Body of pancreas (tissue), 4 donors: ENCODE data around the gene ATP11A. TPM values are rescaled to one million over a fixed set of nuclear protein-coding genes. Genes with fewer than 3 reads are reported as not detected.

Source experiments
- ATAC-seq: fragments of 150-250 bp; one replicate; pipeline ENCODE4 v1.9.1; 2016
- DNase-seq, 4 donors: peaks; one replicate each; pipeline ENCODE4 v3.0.0-alpha.2; 2019
- H3K27ac ChIP-seq, 4 donors: fragments of 200-600 bp; sonication (generic); 1 replicate in 3 of 4; 2 replicates in 1 of 4; pipeline versions ENCODE4 v1.5.1 to v1.6.1; 2016 to 2019; ENCODE audit warnings: mild to moderate bottlenecking in 1 of 4, mixed read lengths in 1 of 4, moderate library complexity in 1 of 4
- H3K27me3 ChIP-seq, 2 donors: fragments of 200-600 bp; sonication (generic); one replicate each; pipeline ENCODE4 v1.6.0; 2016; ENCODE audit warnings: mild to moderate bottlenecking in 1 of 2
- H3K36me3 ChIP-seq, 2 donors: fragments of 200-600 bp; sonication (generic); replicated peaks in 1 of 2; 2 replicates each; pipeline ENCODE4 v1.5.1; 2016; ENCODE audit warnings: low read depth in 2 of 2; ENCODE audit not compliant: insufficient read depth in 1 of 2
- H3K4me1 ChIP-seq: fragments of 200-600 bp; sonication (generic); one replicate; pipeline ENCODE4 v1.6.0; 2016
- H3K4me3 ChIP-seq, 2 donors: fragments of 200-600 bp; sonication (generic); 1 replicate in 1 of 2; 2 replicates in 1 of 2; pipeline ENCODE4 v1.5.1; 2016 to 2019
- H3K9me3 ChIP-seq, 3 donors: fragments of 200-600 bp; sonication (generic); 1 replicate in 2 of 3; 2 replicates in 1 of 3; pipeline ENCODE4 v1.5.1; 2016
- CTCF ChIP-seq, 7 experiments: fragments of 450-650 bp in 4 of 7; fragments of 200-600 bp in 3 of 7; sonication (generic) in 3 of 7; IDR thresholded peaks; one replicate each; pipeline ENCODE4 v1.5.1; 2016 to 2019; ENCODE audit warnings: antibody characterized with exemption in 7 of 7
- POLR2A ChIP-seq, 3 donors: fragments of 450-650 bp; IDR thresholded peaks; one replicate each; pipeline ENCODE4 v1.6.1; 2016; ENCODE audit warnings: antibody characterized with exemption in 3 of 3, mild to moderate bottlenecking in 2 of 3
- WGBS, 2 donors: methylation state at CpG; one replicate each; pipeline ENCODE4 v1.1.5; 2017; 5-methylcytosine and 5-hydroxymethylcytosine counted together
- intact Hi-C: fragments of 100-400 bp; cut with DNase I; formaldehyde crosslinking; loops from one replicate; pipeline ENCODE4 v1.15.1; 2023
- total RNA-seq, 2 donors: library from RNA; depleted of rRNA; stranded (reverse); fragments of >200 nt; gene quantifications; one replicate each; pipeline ENCODE4 v1.1.0, GENCODE V29; 2016

ATP11A gene
- total RNA-seq, 2 donors from 2014 or later, result 24.1 to 33.9 TPM

- TF ChIP-seq POLR2A (IDR thresholded peaks at IDR 0.05) (no peak), CTCF (IDR thresholded peaks at IDR 0.05) (no peak)
- 80 to 87% methylated on average over 10 to 19 of the region's 19 CpGs for WGBS, 2 donors
- H3K9me3 ChIP-seq, result no peaks in the 10 kb centered on the region
- DNase-seq, result peak in 1 of 4 donors; percentile 45
- no peaks in the 10 kb centered on the region for H3K27me3 ChIP-seq
- H3K27ac ChIP-seq, result peak overlapping the region; percentile 67 to 81 (median 72)
- no peak overlapping the region for H3K4me3 ChIP-seq
- no peak for ATAC-seq
- H3K36me3 ChIP-seq, result no peaks in the 10 kb centered on the region
- peaks cover 43% of the 10 kb centered on the region for H3K4me1 ChIP-seq
- intact Hi-C loops, result no loop called here
Measured at GRCh38 chr13:112903606-112904195, 213.9 kb downstream of the ATP11A start.

- no peaks in the 10 kb centered on the region for H3K9me3 ChIP-seq
- peak overlapping the region; percentile 67 to 81 (median 72) for H3K27ac ChIP-seq
- H3K36me3 ChIP-seq, result no peaks in the 10 kb centered on the region
- intact Hi-C loops, result no loop called here
- no peaks in the 10 kb centered on the region for H3K27me3 ChIP-seq
- H3K4me1 ChIP-seq, result peaks cover 43% of the 10 kb centered on the region
- ATAC-seq, result no peak
- H3K4me3 ChIP-seq, result no peak overlapping the region
- WGBS, 2 donors, result 91 to 95% methylated on average over 7 to 13 of the region's 13 CpGs
- DNase-seq, result no peak
- TF ChIP-seq CTCF (IDR thresholded peaks at IDR 0.05), result no peak
- no peak for TF ChIP-seq POLR2A (IDR thresholded peaks at IDR 0.05)
Measured at GRCh38 chr13:112904436-112904960, 214.7 kb downstream of the ATP11A start.

DNA sequence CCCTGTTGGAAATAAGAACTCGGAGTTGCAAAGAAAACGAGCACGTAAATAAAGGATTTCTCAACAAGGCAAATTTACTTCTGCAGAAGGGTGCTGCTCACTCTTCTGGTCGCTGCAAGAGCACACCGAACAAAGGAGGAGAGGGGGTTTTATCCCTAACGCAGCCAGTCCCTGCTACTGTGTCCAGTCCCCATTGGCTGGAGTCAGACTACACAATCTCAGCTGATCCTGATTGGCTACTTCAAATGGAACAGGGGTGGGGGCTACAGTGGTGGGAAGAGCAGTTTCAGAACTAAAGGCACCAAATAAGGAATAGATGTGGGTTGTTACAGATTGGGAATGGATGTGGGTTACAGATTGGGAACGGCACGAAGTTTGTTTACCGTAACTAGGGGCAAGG lies 215.2 kb downstream of the ATP11A start:
- no peak for DNase-seq
- Histone ChIP-seq H3K27ac (no peak overlapping the region), H3K9me3 (no peaks in the 10 kb centered on the region), H3K27me3 (no peaks in the 10 kb centered on the region), H3K4me3 (no peak overlapping the region), H3K4me1 (peaks cover 43% of the 10 kb centered on the region), H3K36me3 (no peaks in the 10 kb centered on the region)
- 93 to 95% methylated on average over 9 of the region's 9 CpGs for WGBS, 2 donors
- intact Hi-C loops, result no loop called here
- ATAC-seq, result no peak
- TF ChIP-seq POLR2A (IDR thresholded peaks at IDR 0.05) (no peak), CTCF (IDR thresholded peaks at IDR 0.05) (no peak)

DNA sequence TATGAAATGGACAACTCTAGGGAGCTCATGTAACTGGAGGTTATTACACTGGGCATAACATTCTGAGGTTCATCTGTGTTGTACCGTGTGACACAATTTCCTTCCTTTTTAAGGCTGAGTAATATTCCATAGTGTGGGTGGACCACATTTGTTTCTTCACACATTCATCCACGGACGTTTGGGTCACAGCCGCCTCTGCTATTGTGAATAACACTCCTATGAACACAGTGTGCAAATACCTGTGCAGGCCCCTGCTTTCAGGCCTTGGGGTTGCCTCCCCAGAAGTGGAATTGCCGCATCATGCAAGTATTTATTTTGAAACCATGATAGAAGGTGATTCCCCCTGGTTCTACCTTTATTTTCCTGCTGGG lies 215.8 kb downstream of the ATP11A start:
- no peaks in the 10 kb centered on the region for H3K9me3 ChIP-seq
- 82 to 85% methylated on average over 5 of the region's 5 CpGs for WGBS, 2 donors
- H3K4me3 ChIP-seq, result no peak overlapping the region
- DNase-seq (no peak), ATAC-seq (no peak)
- H3K4me1 ChIP-seq, result peaks cover 41% of the 10 kb centered on the region
- H3K36me3 ChIP-seq, result no peaks in the 10 kb centered on the region
- intact Hi-C loops, result no loop called here
- H3K27me3 ChIP-seq, result no peaks in the 10 kb centered on the region
- TF ChIP-seq POLR2A (IDR thresholded peaks at IDR 0.05) (no peak), CTCF (IDR thresholded peaks at IDR 0.05) (no peak)
- H3K27ac ChIP-seq, result peak overlapping the region in 1 of 4 donors; percentile 14
